ENCODE data around the gene MAN1A1. TPM values are rescaled to one million over a fixed set of nuclear protein-coding genes. Genes with fewer than 3 reads are reported as not detected.

The MAN1A1 gene
- polyA plus RNA-seq, 1 donor (not counting 4 experiments of a cell fraction or from before 2014, with no cell fraction given), result 20.2 TPM

DNA sequence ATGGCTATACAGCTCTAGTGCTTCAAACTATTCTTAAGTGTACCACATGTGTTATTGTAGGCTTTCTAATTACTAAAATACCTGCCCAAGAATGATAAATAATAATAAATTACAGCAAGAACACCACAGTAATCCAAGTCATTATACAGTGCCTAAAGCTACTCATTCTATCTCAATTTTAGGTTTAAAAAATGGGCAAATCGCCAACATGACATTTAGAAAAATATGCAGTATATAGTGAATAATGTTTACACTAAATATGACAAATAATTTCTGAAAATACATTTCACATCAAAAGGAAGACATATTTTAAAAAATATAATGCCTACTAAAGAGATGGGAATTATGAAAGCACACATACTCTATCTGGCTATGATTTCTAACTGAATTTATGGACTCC is 91.8 kb downstream of the MAN1A1 start:
- Histone ChIP-seq H2AFZ (ENCODE audit: control insufficient read depth, low read length) (no peak overlapping the region), H3K9me3 (ENCODE audit: control insufficient read depth, low read depth, low read length) (no peaks in the 10 kb centered on the region), H3K79me2 (ENCODE audit: control insufficient read depth, insufficient read depth, low read length) (no peaks in the 10 kb centered on the region), H3K4me1 (ENCODE audit: control insufficient read depth, extremely low read depth, insufficient read depth, low read length) (peaks cover 9% of the 10 kb centered on the region), H3K27ac (ENCODE audit: control insufficient read depth, insufficient read depth, low read length) (no peak overlapping the region), H4K20me1 (ENCODE audit: control insufficient read depth, extremely low read depth, insufficient read depth, low read length) (no peaks in the 10 kb centered on the region), H3K9ac (ENCODE audit: control insufficient read depth, extremely low read depth, insufficient read depth, low read length) (no peak overlapping the region), H3K27me3 (ENCODE audit: control insufficient read depth, extremely low read depth, insufficient read depth, low read length) (no peaks in the 10 kb centered on the region), H3K4me2 (ENCODE audit: control insufficient read depth, extremely low read depth, insufficient read depth, low read depth, low read length) (no peak overlapping the region), H3K4me3 (ENCODE audit: control insufficient read depth in 2 of 3, extremely low read depth in 1 of 3, insufficient read depth in 2 of 3, low read depth in 1 of 3, low read length in 3 of 3) (no peak overlapping the region), H3K9me1 (ENCODE audit: control insufficient read depth, extremely low read depth, insufficient read depth, low read length) (no peaks in the 10 kb centered on the region), H3K36me3 (ENCODE audit: control insufficient read depth in 2 of 2, extremely low read depth in 1 of 2, insufficient read depth in 2 of 2, low read length in 2 of 2) (no peaks in the 10 kb centered on the region)
- no peak for TF ChIP-seq EZH2 (IDR thresholded peaks at IDR 0.05; ENCODE audit: low read length)
- TF ChIP-seq, protein P1, sequence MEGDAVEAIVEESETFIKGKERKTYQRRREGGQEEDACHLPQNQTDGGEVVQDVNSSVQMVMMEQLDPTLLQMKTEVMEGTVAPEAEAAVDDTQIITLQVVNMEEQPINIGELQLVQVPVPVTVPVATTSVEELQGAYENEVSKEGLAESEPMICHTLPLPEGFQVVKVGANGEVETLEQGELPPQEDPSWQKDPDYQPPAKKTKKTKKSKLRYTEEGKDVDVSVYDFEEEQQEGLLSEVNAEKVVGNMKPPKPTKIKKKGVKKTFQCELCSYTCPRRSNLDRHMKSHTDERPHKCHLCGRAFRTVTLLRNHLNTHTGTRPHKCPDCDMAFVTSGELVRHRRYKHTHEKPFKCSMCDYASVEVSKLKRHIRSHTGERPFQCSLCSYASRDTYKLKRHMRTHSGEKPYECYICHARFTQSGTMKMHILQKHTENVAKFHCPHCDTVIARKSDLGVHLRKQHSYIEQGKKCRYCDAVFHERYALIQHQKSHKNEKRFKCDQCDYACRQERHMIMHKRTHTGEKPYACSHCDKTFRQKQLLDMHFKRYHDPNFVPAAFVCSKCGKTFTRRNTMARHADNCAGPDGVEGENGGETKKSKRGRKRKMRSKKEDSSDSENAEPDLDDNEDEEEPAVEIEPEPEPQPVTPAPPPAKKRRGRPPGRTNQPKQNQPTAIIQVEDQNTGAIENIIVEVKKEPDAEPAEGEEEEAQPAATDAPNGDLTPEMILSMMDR (optimal IDR thresholded peaks at IDR 0.05 in 1 of 3, IDR thresholded peaks at IDR 0.05 in 1 of 3, conservative IDR thresholded peaks at IDR 0.05 in 1 of 3; ENCODE audit: extremely low read depth in 1 of 3, insufficient read depth in 2 of 3, low read length in 3 of 3), result no peak
- FAIRE-seq (no peak), DNase-seq (ENCODE audit: low read depth, low spot score) (no peak)
- dilution Hi-C loops (cut with MboI; ENCODE audit: extremely low pct_ligation_motif_present, low sequenced_read_pairs), result no loop called here

DNA sequence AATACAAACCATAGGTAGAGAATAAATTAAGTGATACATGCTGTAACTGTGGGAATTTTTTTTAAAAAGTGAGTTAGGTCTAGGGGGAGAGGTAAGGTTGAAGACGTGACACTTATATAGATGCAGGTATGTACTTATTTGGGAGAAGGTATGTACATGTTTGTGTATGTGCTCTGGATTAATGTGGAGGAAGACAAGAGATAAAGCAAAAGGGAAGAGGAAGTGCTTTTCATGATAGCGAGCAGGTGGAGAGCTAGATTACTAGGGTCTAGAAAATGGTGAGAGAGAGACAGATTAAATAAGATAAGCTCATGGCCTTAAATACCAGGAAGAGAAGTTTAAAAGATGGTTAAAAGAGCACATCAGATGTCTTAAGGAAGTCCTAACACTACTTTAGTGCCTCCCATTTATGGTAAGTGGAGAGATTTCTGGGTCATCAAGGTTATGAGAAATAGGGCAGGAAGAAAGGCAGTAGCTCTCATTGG is 92.5 kb downstream of the MAN1A1 start:
- Histone ChIP-seq H3K4me3 (ENCODE audit: control insufficient read depth in 2 of 3, extremely low read depth in 1 of 3, insufficient read depth in 2 of 3, low read depth in 1 of 3, low read length in 3 of 3) (no peak overlapping the region), H3K4me1 (ENCODE audit: control insufficient read depth, extremely low read depth, insufficient read depth, low read length) (peaks cover 9% of the 10 kb centered on the region), H2AFZ (ENCODE audit: control insufficient read depth, low read length) (no peak overlapping the region), H3K9me1 (ENCODE audit: control insufficient read depth, extremely low read depth, insufficient read depth, low read length) (no peaks in the 10 kb centered on the region), H3K27me3 (ENCODE audit: control insufficient read depth, extremely low read depth, insufficient read depth, low read length) (no peaks in the 10 kb centered on the region), H3K79me2 (ENCODE audit: control insufficient read depth, insufficient read depth, low read length) (no peaks in the 10 kb centered on the region), H3K9me3 (ENCODE audit: control insufficient read depth, low read depth, low read length) (no peaks in the 10 kb centered on the region), H3K27ac (ENCODE audit: control insufficient read depth, insufficient read depth, low read length) (no peak overlapping the region), H3K4me2 (ENCODE audit: control insufficient read depth, extremely low read depth, insufficient read depth, low read depth, low read length) (no peak overlapping the region), H3K9ac (ENCODE audit: control insufficient read depth, extremely low read depth, insufficient read depth, low read length) (no peak overlapping the region), H4K20me1 (ENCODE audit: control insufficient read depth, extremely low read depth, insufficient read depth, low read length) (no peaks in the 10 kb centered on the region), H3K36me3 (ENCODE audit: control insufficient read depth in 2 of 2, extremely low read depth in 1 of 2, insufficient read depth in 2 of 2, low read length in 2 of 2) (no peaks in the 10 kb centered on the region)
- no peak for TF ChIP-seq EZH2 (IDR thresholded peaks at IDR 0.05; ENCODE audit: low read length)
- TF ChIP-seq, protein P1 (optimal IDR thresholded peaks at IDR 0.05 in 1 of 3, IDR thresholded peaks at IDR 0.05 in 1 of 3, conservative IDR thresholded peaks at IDR 0.05 in 1 of 3; ENCODE audit: extremely low read depth in 1 of 3, insufficient read depth in 2 of 3, low read length in 3 of 3), result no peak
- dilution Hi-C loops (cut with MboI; ENCODE audit: extremely low pct_ligation_motif_present, low sequenced_read_pairs), result no loop called here
- no peak for DNase-seq (ENCODE audit: low read depth, low spot score)
- FAIRE-seq, result no peak

Measured in keratinocyte (primary cell).